Measurements from ENCODE around the gene SUN5. TPM values are rescaled to one million over a fixed set of nuclear protein-coding genes. Genes with fewer than 3 reads are reported as not detected.

The SUN5 gene
- total and polyA plus RNA-seq, 5 experiments from 2014 or later = not detected

DNA sequence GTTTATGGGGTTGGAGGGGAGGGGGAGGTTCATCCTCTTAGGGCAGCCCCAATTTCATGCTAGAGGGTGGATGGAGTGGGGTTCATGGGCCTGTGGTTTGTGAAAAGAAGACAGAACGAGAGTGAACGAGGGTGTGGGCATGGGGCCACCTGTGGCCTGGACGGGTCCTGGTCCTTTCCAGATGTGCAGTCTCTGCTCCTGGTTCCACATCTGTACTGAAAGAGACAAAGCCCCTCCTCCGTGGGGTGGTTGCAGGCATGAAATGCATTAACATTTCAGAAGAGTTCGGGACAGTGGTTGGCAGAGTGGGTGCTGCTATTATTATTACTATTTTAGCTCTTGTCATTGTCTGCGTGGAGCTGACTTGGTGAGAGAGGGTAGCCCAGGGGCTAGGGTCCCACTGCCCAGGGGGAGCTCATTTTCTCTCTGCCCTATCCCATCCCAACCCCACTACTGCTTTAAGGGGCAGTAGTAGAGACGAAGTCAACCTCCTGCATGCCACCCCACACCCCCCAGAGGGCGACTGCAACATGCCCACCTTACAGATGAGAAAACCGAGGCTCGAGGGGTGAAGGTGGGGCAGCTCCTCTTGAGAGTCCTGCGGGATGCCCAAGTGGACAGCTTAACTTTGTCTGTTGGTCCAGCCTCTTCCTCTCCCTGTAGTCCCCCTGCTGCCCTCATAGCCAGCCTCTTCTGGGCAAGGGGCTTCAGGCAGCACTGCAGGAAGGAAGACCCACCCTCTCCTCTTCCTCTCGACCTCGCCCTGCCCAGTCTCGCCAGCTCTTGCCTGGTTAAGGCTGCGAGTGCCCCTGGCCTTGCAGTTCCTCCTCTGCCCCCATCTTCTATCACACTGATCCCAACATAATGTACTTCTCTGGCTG is 11.7 kb upstream of the SUN5 start:
- DNase-seq = peak in 1 of 10 donors; percentile 37
- H3K36me3 Mint-ChIP-seq = no peaks in the 10 kb centered on the region
- H3K4me3 Mint-ChIP-seq = no peak overlapping the region
- no peaks in the 10 kb centered on the region for H3K9me3 Mint-ChIP-seq
- no peak for ATAC-seq
- no peaks in the 10 kb centered on the region for H3K27me3 Mint-ChIP-seq
- POLR2A ChIA-PET = no interaction called here
- H3K4me1 Mint-ChIP-seq = peaks cover 7 to 27% (median 12%) of the 10 kb centered on the region in 4 donors
- peak overlapping the region in 4 of 10 donors; percentile 21 to 70 (median 55) for H3K27ac Mint-ChIP-seq

DNA sequence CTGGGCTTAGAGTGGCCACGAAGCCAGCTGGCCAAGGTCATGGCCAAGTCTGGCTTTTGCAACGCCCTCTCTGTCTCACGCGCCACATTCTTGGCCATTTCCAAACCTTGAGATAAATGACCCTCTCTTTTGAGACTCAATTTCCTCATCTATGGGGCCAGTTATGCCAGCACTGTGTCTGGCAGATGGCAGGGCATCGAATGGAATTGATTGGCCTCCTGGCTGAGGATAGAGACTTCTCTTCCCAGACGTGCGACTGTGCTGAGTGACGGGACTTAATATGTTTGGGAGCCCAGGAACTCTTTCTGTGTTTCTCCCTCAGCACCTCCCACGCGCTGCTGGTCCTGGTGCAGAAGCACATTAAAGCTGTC is 10.9 kb upstream of the SUN5 start:
- H3K4me1 Mint-ChIP-seq = peaks cover 5 to 27% (median 12%) of the 10 kb centered on the region in 4 donors
- no peak for ATAC-seq
- peak in 1 of 10 donors; percentile 43 for DNase-seq
- no peaks in the 10 kb centered on the region for H3K36me3 Mint-ChIP-seq
- no peaks in the 10 kb centered on the region for H3K27me3 Mint-ChIP-seq
- POLR2A ChIA-PET = no interaction called here
- no peak overlapping the region for H3K4me3 Mint-ChIP-seq
- H3K27ac Mint-ChIP-seq = peak overlapping the region in 2 of 10 donors; percentile 40 to 53
- no peaks in the 10 kb centered on the region for H3K9me3 Mint-ChIP-seq

DNA sequence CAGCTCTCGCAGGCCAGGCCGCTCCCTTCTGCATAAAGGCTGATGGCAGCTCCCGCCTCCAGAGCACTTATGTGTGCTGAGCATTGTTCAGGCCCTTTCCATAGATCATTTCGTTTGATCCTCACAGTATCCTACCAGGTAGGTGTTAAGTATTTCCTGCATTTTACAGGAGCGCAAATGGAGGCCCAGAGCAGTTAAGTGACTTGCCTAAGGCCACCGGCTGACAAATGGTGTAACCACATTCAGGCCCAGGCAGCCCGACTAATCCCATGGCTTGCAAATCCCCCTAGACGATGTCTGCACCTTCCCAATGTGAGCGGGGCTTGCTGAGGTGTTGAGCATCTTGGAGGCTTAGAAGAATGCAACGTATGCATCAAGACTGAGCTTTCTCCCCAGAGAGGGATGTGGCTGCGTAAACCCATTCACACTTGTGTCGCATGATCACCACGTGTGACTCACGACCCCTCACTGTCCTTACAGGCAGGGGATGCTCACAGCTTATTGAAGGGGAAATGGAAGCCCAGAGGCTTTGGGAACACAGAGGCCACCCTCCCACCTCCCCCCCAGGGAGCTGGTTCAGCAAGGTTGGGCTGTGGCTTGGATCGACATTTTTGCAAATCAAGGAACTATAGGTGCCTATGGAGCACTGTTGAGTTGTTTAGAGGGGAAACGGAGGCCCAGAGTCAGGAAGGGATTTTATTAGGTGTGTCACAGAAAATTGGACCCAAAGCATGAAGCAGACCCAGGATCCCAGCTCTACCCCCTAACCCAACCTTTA is 10.3 kb upstream of the SUN5 start:
- Mint-ChIP-seq H3K27me3 (no peaks in the 10 kb centered on the region), H3K36me3 (no peaks in the 10 kb centered on the region), H3K9me3 (no peaks in the 10 kb centered on the region), H3K4me1 (peaks cover 5 to 27% (median 12%) of the 10 kb centered on the region in 4 donors), H3K27ac (peak overlapping the region in 2 of 10 donors; percentile 40 to 67), H3K4me3 (no peak overlapping the region)
- ATAC-seq (no peak), DNase-seq (peak in 1 of 10 donors; percentile 45)
- POLR2A ChIA-PET = no interaction called here

DNA sequence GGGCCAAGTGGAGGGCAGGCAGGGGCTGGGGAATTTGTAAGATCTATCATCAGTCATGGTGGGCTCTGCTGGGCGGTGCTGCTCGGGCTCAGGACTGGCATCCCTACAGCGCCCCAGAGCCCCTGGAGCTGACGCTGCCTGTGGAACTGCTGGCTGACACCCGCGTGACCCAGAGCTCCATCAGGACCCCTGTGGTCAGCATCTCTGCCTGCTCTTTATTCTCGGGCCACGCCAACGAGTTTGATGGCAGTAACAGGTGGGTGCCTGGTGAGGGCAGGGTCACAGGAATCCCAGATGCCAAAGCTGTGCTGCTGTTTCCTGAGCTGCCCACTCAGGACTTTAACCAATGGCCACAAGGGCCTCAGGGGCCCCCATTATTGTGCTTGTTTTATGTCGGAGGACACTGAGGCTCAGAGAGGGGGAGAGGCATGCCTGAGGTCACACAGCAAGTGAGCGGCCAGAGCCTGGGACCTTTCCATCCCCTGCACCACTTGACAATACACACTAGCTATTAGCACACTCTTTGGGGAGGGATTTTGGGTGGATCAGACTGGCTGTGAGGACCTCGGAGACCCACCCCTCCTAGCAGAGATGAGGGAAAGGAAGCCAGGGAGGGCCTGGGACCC is 9.6 kb upstream of the SUN5 start:
- Mint-ChIP-seq H3K4me3 (no peak overlapping the region), H3K9me3 (no peaks in the 10 kb centered on the region), H3K36me3 (no peaks in the 10 kb centered on the region), H3K27me3 (no peaks in the 10 kb centered on the region), H3K4me1 (peaks cover 5 to 27% (median 14%) of the 10 kb centered on the region in 4 donors), H3K27ac (peak overlapping the region in 3 of 10 donors; percentile 18 to 57 (median 24))
- ATAC-seq (no peak), DNase-seq (peak in 1 of 10 donors; percentile 45)
- POLR2A ChIA-PET = no interaction called here

DNA sequence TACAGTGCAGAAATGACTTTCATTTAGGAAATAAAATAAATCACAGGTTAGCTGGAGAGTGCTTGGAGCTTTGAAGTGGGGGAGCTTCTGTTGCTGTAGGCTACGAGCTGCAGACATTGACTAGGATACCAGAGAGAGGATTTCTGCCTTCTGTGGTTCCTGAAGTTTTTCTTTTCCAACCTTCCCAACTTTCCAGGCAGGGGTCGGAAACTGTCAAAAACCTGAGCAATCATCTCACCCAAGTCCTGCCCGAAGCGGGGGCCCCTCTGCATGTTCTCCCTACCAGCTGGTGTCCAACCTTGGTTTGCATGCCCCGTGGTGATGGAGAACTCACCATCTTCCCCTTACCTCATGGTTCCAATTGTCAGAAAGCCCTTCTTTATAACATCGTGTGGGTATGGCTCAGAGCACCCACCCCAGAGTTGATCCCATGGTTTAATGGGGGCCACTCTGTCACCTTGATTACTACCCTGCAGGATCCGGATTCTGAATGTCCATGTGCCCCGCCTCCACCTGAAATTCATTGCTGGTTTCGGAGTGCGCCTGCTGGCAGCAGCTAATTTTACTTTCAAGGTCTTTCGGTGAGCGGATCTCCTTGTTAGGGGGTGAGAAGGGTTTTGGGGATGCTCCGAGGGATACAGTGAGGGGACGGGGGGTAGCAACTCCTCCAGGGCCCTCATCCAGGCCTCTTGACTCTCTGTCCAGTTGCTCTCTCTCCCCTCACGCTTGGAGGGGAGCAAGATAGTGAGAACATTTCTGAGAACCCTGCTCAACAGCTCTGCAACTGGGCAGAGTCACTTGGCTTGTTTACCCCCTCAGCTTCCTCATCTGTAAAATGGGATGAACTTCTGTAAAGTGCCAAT is 8.3 kb upstream of the SUN5 start:
- Mint-ChIP-seq H3K9me3 (no peaks in the 10 kb centered on the region), H3K4me3 (no peak overlapping the region), H3K27ac (peak overlapping the region in 2 of 10 donors; percentile 57 to 64), H3K4me1 (peaks cover 5 to 25% (median 14%) of the 10 kb centered on the region in 4 donors), H3K36me3 (no peaks in the 10 kb centered on the region), H3K27me3 (no peaks in the 10 kb centered on the region)
- DNase-seq (peak in 1 of 10 donors; percentile 53), ATAC-seq (no peak)
- POLR2A ChIA-PET = no interaction called here

DNA sequence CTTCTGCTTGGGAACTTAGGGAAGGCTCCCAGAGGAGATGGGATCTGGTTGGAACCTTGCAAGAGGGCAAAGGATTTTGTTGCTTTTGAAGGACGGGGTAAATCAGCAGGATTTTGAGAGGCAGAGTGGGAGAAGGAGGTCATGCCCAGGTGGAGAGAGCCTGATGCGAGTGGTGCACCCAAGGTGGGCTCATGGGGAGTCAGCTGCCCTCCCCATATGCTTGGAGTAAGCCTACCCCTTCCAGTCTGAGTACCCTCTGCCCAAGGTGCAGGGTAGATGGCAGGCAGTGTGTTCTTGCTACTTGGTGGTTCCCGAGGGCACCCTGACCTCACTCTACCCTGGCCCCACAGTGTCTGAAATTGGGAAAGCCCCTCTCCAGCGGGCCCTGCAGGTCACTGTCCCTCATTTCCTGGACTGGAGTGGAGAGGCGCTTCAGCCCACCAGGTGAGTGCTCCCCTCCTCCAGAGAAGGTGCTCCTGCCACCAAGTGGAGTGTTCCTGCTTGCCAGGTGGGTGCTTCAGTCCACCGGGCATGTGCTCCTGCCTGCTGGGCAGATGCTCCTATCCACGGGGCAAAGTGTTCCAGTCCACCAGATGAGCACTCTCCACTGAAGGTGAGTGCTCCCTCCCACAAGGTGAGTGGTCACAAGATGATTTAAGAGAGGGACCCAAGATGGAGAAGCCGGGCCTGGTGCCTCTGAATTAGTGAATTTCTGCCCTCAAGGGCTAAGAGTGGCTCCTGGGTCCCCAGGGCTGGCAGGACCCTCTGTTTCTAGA is 6.6 kb upstream of the SUN5 start:
- ATAC-seq (no peak), DNase-seq (peak in 1 of 10 donors; percentile 37)
- no peak overlapping the region for H3K4me3 Mint-ChIP-seq
- no peak overlapping the region for H3K27ac Mint-ChIP-seq
- no peaks in the 10 kb centered on the region for H3K36me3 Mint-ChIP-seq
- H3K27me3 Mint-ChIP-seq = no peaks in the 10 kb centered on the region
- no peaks in the 10 kb centered on the region for H3K9me3 Mint-ChIP-seq
- H3K4me1 Mint-ChIP-seq = peaks cover 2 to 19% (median 8%) of the 10 kb centered on the region in 4 donors
- POLR2A ChIA-PET = no interaction called here

DNA sequence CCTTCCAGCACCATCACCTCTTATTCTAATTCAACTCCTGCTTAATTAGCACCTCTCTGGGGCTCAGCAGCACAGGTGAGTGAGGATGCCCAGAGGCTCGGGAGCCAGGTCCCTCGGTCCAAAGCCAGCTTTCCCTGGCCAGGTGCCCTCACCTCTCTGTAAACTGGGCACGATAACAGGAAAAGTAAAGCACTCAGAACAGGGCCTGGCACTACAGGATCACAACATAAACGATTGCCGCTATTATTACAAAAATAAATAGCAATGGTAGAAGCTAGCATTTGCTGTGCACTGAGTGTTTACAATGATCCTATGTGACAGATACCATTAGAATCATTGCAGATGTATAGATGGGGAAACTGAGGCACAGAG is 5.9 kb upstream of the SUN5 start:
- DNase-seq (peak in 1 of 10 donors; percentile 16), ATAC-seq (no peak)
- Mint-ChIP-seq H3K27me3 (no peaks in the 10 kb centered on the region), H3K36me3 (no peaks in the 10 kb centered on the region), H3K27ac (no peak overlapping the region), H3K4me1 (peaks cover 5 to 19% (median 10%) of the 10 kb centered on the region in 4 donors), H3K4me3 (no peak overlapping the region), H3K9me3 (peaks cover 0 to 5% (median 0%) of the 10 kb centered on the region in 9 donors)
- POLR2A ChIA-PET = no interaction called here

DNA sequence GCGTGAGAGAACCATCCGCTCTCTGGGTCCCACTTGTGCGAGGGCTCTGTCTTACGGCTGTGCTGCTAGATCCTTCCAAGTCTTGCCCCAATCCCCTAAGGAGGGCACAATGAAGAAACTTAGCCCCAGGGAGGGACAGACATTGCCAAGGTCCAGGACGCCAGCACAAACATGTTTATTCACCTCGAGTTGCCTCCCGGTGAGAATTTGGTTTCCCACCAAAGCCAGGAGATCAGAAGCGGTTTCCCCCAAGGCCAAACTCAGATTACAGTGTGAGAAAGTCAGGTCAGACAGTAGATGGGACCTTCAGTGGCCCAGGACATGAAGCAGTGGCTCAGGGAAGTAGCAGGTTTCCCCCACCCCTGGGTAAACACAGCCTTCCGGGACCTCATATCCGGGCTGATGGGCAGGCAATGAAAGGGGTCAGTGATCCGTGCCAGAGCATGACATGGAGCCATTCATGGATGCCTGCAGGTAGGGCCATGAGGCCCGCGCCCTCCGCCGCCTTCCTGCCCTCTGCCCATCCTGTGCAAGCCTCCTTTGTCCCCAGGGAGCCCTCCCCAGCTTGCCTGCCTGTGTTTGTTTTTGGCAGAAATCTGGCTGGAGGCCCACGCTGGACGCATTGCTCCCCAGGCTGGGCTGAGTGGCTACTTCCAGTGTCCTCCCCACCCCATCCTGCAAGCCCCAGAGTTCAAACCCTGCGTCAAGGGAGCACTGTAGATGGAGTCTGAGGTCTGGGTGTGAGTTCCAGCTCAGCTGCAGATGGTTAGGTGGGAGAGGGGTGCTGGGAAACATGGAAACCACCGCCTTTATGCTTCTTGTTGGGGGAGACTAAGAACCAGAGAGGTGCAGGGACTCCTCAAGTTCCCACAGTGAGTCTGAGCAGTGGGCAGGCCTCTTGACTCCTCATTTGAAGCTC is 5.2 kb upstream of the SUN5 start:
- Mint-ChIP-seq H3K4me3 (no peak overlapping the region), H3K27ac (peak overlapping the region in 1 of 10 donors; percentile 24), H3K36me3 (no peaks in the 10 kb centered on the region), H3K9me3 (peaks cover 0 to 8% (median 0%) of the 10 kb centered on the region in 9 donors), H3K4me1 (peaks cover 5 to 20% (median 13%) of the 10 kb centered on the region in 4 donors), H3K27me3 (no peaks in the 10 kb centered on the region)
- POLR2A ChIA-PET = no interaction called here
- ATAC-seq (no peak), DNase-seq (peak in 1 of 10 donors; percentile 36)

DNA sequence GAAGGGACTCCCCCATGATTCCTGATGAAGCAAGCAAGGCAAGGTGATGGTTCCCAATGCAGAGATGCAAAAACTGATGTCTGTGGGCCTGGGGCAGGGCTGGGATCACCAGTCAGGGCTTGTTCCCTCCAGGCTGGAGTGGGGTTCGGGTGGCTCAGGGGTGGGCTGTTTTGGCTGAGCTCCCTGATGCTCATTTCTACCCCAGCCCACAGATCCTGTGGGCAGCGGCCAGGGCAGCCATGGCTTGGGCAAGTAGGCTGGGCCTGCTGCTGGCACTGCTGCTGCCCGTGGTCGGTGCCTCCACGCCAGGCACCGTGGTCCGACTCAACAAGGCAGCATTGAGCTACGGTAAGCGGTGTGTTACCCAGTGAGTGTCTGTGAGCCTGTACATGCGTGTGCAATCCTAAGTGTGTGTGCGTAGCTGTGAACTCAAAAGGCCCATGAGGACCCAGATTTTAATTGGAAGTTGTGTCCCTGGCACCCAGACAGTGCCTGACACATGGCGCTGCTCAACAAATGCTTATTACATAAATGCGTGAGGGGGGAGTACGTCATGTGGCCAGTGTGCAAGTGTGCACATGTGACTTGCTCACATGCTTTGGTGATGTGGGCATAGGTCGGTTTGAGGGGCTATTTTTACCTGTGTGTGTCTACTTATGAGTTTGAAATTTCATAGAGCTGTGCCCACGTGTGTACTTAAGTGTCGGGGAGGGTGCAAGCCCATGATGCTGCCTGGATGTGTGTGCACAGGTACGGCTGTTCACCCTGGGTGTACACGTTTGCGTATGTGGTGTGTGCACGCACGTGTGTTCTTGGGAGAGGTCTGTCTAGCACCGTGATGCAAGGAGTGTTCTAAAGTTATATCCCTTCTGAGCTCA is 4.3 kb upstream of the SUN5 start:
- POLR2A ChIA-PET = no interaction called here
- H3K4me1 Mint-ChIP-seq = peaks cover 3 to 28% (median 14%) of the 10 kb centered on the region in 4 donors
- no peak overlapping the region for H3K4me3 Mint-ChIP-seq
- no peaks in the 10 kb centered on the region for H3K36me3 Mint-ChIP-seq
- peaks cover 0 to 8% (median 0%) of the 10 kb centered on the region in 9 donors for H3K9me3 Mint-ChIP-seq
- ATAC-seq (no peak), DNase-seq (peak in 1 of 10 donors; percentile 19)
- H3K27me3 Mint-ChIP-seq = no peaks in the 10 kb centered on the region
- peak overlapping the region in 1 of 10 donors; percentile 47 for H3K27ac Mint-ChIP-seq

Measured in naive thymus-derived CD8-positive, alpha-beta T cell (primary cell).